ENCODE results near the gene SLC16A3. TPM values are rescaled to one million over a fixed set of nuclear protein-coding genes. Genes with fewer than 3 reads are reported as not detected.

SLC16A3 gene
- total and polyA plus RNA-seq, 9 of the 15 experiments (the other 6 are each of a cell fraction or from before 2014, with no cell fraction given), result 0.11 to 5.4 (median 1.2) TPM; not detected in 2

DNA sequence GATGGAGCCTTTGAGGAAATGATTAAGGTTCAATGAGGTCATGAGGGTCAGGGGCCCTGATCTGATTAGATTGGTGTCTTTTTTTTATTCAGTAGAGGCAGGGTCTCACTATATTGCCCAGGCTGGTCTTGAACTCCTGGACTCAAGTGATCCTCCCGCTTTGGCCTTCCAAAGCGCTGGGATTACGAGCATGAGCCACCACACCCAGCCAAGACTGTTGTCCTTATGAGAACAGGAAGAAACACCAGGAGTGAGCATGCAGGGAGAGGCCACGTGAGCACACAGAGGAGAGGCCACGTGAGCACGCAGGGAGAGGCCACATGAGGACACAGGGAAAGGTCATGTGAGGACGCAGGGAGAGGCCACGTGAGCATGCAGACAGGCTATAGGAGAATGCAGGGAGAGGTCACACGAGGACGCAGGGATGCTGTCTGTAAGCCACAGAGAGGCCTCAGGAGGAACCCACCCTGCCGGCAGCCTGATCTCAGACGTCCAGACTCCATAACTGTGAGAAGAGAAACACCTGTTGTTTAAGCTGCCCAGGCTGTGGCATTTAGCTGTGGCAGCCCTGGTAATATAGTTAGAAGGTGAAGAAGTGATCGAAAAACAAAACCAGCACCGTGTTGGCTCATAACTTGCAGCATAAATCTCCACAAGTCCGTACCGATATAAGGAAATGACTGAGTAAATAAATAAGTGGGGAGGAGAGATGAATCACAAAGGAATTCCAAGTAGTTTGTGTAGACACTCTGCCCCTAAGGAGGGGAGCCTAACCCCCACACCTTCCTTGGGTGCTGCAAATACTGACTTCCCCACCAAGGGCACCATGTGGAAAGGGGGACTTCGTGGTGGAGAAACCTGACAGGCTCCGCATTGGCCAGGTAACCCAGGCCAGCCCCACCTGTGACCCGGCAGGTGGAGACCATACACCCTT, 59.3 kb downstream of the SLC16A3 start (continued):
- TF ChIP-seq HMGN3 (IDR thresholded peaks at IDR 0.05; ENCODE audit: borderline replicate concordance, extremely low read depth, insufficient read length, low read depth, low read length) (no peak), CEBPG (CRISPR knock-in tag; IDR thresholded peaks at IDR 0.05) (no peak), CEBPG (tag; conservative IDR thresholded peaks at IDR 0.05 in 1 of 2, IDR thresholded peaks at IDR 0.05 in 1 of 2) (no peak), BRCA1 (IDR thresholded peaks at IDR 0.05) (no peak), BRCA1 (CRISPR knock-in tag; IDR thresholded peaks at IDR 0.05) (no peak), PYGO2 (tag; IDR thresholded peaks at IDR 0.05) (no peak), E2F5 (CRISPR knock-in tag; IDR thresholded peaks at IDR 0.05) (no peak), ZNF239 (CRISPR knock-in tag; IDR thresholded peaks at IDR 0.05) (peak; percentile 14; the same call in 1 of the 2 replicates), RBM14 (IDR thresholded peaks at IDR 0.05; ENCODE audit: borderline replicate concordance, insufficient read depth, low read depth, low read length) (no peak), FOXA3 (CRISPR knock-in tag; conservative IDR thresholded peaks at IDR 0.05 in 1 of 2, IDR thresholded peaks at IDR 0.05 in 1 of 2) (0 out of 4 replicates have a peak, but pooled peaks have one; percentile 14 to 41), FOXK1 (CRISPR knock-in tag; IDR thresholded peaks at IDR 0.05; ENCODE audit: borderline replicate concordance) (peak; percentile 81; the same call in 1 of the 2 replicates), YBX1 (IDR thresholded peaks at IDR 0.05) (no peak), ZNF316 (IDR thresholded peaks at IDR 0.05) (0 out of 2 replicates have a peak, but pooled peaks have one; percentile 13), HBP1 (CRISPR knock-in tag; IDR thresholded peaks at IDR 0.05) (no peak), SREBF1 (IDR thresholded peaks at IDR 0.05; ENCODE audit: borderline replicate concordance, low read depth, low read length) (peak; percentile 96), EP400 (IDR thresholded peaks at IDR 0.05) (peak; percentile 96), POU5F1 (IDR thresholded peaks at IDR 0.05; ENCODE audit: borderline replicate concordance, low read depth, low read length, partially characterized antibody) (no peak), XRCC3 (IDR thresholded peaks at IDR 0.05) (no peak)
- TF ChIP-seq, protein P1, sequence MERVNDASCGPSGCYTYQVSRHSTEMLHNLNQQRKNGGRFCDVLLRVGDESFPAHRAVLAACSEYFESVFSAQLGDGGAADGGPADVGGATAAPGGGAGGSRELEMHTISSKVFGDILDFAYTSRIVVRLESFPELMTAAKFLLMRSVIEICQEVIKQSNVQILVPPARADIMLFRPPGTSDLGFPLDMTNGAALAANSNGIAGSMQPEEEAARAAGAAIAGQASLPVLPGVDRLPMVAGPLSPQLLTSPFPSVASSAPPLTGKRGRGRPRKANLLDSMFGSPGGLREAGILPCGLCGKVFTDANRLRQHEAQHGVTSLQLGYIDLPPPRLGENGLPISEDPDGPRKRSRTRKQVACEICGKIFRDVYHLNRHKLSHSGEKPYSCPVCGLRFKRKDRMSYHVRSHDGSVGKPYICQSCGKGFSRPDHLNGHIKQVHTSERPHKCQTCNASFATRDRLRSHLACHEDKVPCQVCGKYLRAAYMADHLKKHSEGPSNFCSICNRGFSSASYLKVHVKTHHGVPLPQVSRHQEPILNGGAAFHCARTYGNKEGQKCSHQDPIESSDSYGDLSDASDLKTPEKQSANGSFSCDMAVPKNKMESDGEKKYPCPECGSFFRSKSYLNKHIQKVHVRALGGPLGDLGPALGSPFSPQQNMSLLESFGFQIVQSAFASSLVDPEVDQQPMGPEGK (CRISPR knock-in tag; IDR thresholded peaks at IDR 0.05; ENCODE audit: borderline replicate concordance), result no peak
- TF ChIP-seq, protein P2, sequence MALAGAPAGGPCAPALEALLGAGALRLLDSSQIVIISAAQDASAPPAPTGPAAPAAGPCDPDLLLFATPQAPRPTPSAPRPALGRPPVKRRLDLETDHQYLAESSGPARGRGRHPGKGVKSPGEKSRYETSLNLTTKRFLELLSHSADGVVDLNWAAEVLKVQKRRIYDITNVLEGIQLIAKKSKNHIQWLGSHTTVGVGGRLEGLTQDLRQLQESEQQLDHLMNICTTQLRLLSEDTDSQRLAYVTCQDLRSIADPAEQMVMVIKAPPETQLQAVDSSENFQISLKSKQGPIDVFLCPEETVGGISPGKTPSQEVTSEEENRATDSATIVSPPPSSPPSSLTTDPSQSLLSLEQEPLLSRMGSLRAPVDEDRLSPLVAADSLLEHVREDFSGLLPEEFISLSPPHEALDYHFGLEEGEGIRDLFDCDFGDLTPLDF (CRISPR knock-in tag; IDR thresholded peaks at IDR 0.05), result no peak; the same call in 1 of the 2 replicates
- TF ChIP-seq, protein P3, sequence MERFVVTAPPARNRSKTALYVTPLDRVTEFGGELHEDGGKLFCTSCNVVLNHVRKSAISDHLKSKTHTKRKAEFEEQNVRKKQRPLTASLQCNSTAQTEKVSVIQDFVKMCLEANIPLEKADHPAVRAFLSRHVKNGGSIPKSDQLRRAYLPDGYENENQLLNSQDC (CRISPR knock-in tag; IDR thresholded peaks at IDR 0.05), result no peak
